Fibroblast of lung (primary cell): ENCODE measurements around the gene TMEM240. TPM values are rescaled to one million over a fixed set of nuclear protein-coding genes. Genes with fewer than 3 reads are reported as not detected.
"Not testable (repeated sequence)": the region's sequence is repeated elsewhere in the genome, so short reads cannot be mapped to it uniquely, and the experiment has no call there.

Source experiments
- DNase-seq, 2 donors: peaks; one replicate each; pipeline versions ENCODE4 v3.0.0 to v3.0.0-alpha.2; 2010; ENCODE audit warnings: low read depth in 2 of 2
- H2AFZ ChIP-seq: 2 replicates; pipeline ENCODE4 v1.5.1; 2012; ENCODE audit warnings: low read length, control low read depth, inconsistent platforms
- H3K27ac ChIP-seq: 2 replicates; pipeline ENCODE4 v1.5.1; 2011; ENCODE audit warnings: low read length, control low read depth; ENCODE audit not compliant: insufficient read depth
- H3K27me3 ChIP-seq: 2 replicates; pipeline ENCODE4 v1.5.1; 2011; ENCODE audit warnings: mild to moderate bottlenecking, low read length; ENCODE audit not compliant: control insufficient read depth, insufficient read depth
- H3K36me3 ChIP-seq: 2 replicates; pipeline ENCODE4 v1.5.1; 2011; ENCODE audit warnings: low read length; ENCODE audit not compliant: control insufficient read depth, insufficient read depth
- H3K4me1 ChIP-seq: 2 replicates; pipeline ENCODE4 v1.5.1; 2011; ENCODE audit warnings: low read length; ENCODE audit not compliant: control insufficient read depth, insufficient read depth; ENCODE audit errors: extremely low read depth
- H3K4me2 ChIP-seq: 2 replicates; pipeline ENCODE4 v1.5.1; 2011; ENCODE audit warnings: low read length, control low read depth; ENCODE audit not compliant: insufficient read depth; ENCODE audit errors: extremely low read depth
- H3K4me3 ChIP-seq, 4 experiments: fragments of 200-600 bp in 1 of 4; sonication (generic) in 1 of 4; replicated peaks in 1 of 4; 2 replicates each; pipeline ENCODE4 v1.5.1; 2011 to 2016; ENCODE audit warnings: low read length in 4 of 4, low read depth in 3 of 4, mild to moderate bottlenecking in 3 of 4, control low read depth in 2 of 4, inconsistent platforms in 1 of 4, mixed read lengths in 1 of 4; ENCODE audit not compliant: insufficient read depth in 1 of 4; ENCODE audit errors: control extremely low read depth in 1 of 4
- H3K79me2 ChIP-seq: 2 replicates; pipeline ENCODE4 v1.5.1; 2012; ENCODE audit warnings: mild to moderate bottlenecking, low read length, inconsistent platforms; ENCODE audit not compliant: control insufficient read depth, insufficient read depth
- H3K9ac ChIP-seq: 2 replicates; pipeline ENCODE4 v1.5.1; 2011; ENCODE audit warnings: mild to moderate bottlenecking, low read length, control low read depth; ENCODE audit not compliant: insufficient read depth
- H3K9me3 ChIP-seq: 2 replicates; pipeline ENCODE4 v1.5.1; 2012; ENCODE audit warnings: low read depth, low read length; ENCODE audit not compliant: control insufficient read depth, insufficient read depth
- H4K20me1 ChIP-seq: 2 replicates; pipeline ENCODE4 v1.5.1; 2011; ENCODE audit warnings: low read length; ENCODE audit not compliant: control insufficient read depth, insufficient read depth; ENCODE audit errors: extremely low read depth
- EZH2 ChIP-seq: IDR thresholded peaks from 2 replicates; pipeline ENCODE4 v1.5.1; 2012; ENCODE audit warnings: low read length, control low read depth, mild to moderate bottlenecking; ENCODE audit errors: missing control alignments
- polyA plus RNA-seq, 2 donors: library from polyadenylated mRNA; depleted of rRNA in 1 of 2; stranded (reverse) in 1 of 2; unstranded in 1 of 2; fragments of >200 nt; gene quantifications; 2 replicates each; pipeline ENCODE4 v1.2.1, GENCODE V29; 2011 to 2012; ENCODE audit warnings: missing spikeins in 1 of 2
- total RNA-seq: library from RNA; depleted of rRNA; stranded (reverse); fragments of >200 nt; gene quantifications from 2 replicates; pipeline ENCODE4 v1.2.1, GENCODE V29; 2014
- TF ChIP-seq, protein P1 (sequence below), 2 donors: IDR thresholded peaks in 1 of 2; conservative IDR thresholded peaks in 1 of 2; 1 replicate in 1 of 2; 2 replicates in 1 of 2; pipeline ENCODE4 v1.5.1; 2011 to 2012; ENCODE audit warnings: low read length in 2 of 2, control low read depth in 1 of 2, inconsistent platforms in 1 of 2, low read depth in 1 of 2, mild to moderate bottlenecking in 1 of 2

Gene TMEM240
- total and polyA plus RNA-seq, 2 donors (not counting 1 experiment from before 2014, with no cell fraction given): 1.4 to 5.4 TPM

DNA sequence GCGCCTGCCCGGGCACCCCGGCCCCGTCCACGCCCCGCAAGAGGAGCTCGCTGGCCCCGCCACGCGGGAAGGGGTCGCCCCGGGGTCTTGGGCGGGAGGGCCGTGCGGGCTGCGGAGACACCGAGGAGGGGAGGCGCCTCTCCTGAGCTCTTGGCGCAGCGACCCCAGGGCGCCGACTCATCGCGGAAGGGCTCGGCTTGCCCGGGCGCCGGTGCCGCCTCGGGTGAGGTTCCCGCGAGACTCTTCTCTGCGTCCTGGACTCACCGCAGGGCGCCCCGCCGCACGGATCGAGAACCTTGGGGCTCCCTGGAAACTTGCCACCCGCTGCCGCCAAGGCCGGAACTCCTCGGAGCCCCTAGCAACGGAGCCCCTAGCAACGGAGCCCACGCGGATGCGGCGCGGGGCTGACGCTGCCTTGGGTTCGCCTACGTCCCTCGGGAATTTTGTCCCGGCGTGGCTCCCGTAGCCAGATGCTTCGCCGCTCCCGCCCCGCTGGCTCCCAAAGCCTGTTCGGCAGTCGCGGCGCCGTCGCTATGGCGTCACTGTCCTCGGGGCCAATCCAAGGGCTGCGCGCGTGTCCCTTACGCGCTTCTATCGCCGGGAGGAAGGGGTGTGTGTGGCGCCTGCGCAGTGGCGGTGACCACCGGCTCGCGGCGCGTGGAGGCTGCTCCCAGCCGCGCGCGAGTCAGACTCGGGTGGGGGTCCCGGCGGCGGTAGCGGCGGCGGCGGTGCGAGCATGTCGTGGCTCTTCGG is 28.7 kb downstream of the TMEM240 start, which contains the start of gene ATAD3A:
Gene ATAD3A (plus strand): TSS at position 630 of the 753 bp plus-strand sequence. CDS start 107 bp downstream, at position 737.
- H2AFZ ChIP-seq: peak within 1 kb of the TSS; percentile 80
- peak within 1 kb of the TSS; percentile 99 for H3K27ac ChIP-seq
- no peak for TF ChIP-seq EZH2
- TF ChIP-seq, protein P1, sequence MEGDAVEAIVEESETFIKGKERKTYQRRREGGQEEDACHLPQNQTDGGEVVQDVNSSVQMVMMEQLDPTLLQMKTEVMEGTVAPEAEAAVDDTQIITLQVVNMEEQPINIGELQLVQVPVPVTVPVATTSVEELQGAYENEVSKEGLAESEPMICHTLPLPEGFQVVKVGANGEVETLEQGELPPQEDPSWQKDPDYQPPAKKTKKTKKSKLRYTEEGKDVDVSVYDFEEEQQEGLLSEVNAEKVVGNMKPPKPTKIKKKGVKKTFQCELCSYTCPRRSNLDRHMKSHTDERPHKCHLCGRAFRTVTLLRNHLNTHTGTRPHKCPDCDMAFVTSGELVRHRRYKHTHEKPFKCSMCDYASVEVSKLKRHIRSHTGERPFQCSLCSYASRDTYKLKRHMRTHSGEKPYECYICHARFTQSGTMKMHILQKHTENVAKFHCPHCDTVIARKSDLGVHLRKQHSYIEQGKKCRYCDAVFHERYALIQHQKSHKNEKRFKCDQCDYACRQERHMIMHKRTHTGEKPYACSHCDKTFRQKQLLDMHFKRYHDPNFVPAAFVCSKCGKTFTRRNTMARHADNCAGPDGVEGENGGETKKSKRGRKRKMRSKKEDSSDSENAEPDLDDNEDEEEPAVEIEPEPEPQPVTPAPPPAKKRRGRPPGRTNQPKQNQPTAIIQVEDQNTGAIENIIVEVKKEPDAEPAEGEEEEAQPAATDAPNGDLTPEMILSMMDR (conservative IDR thresholded peaks at IDR 0.05 in 1 of 2, IDR thresholded peaks at IDR 0.05 in 1 of 2; ENCODE audit: low read depth in 1 of 2, low read length in 2 of 2): no peak
- H3K27me3 ChIP-seq: no peaks in the 10 kb centered on the region
- H3K9ac ChIP-seq: peak within 1 kb of the TSS; percentile 99
- no peaks in the 10 kb centered on the region for H4K20me1 ChIP-seq
- H3K79me2 ChIP-seq: peaks cover 25% of the 10 kb centered on the region
- H3K4me3 ChIP-seq: peak within 1 kb of the TSS; percentile 80 to 88 (median 84)
- peaks cover 3% of the 10 kb centered on the region for H3K4me1 ChIP-seq
- DNase-seq: peak; percentile 98
- peak within 1 kb of the TSS; percentile 95 for H3K4me2 ChIP-seq
- no peaks in the 10 kb centered on the region for H3K9me3 ChIP-seq
- peaks cover 2% of the 10 kb centered on the region for H3K36me3 ChIP-seq

DNA sequence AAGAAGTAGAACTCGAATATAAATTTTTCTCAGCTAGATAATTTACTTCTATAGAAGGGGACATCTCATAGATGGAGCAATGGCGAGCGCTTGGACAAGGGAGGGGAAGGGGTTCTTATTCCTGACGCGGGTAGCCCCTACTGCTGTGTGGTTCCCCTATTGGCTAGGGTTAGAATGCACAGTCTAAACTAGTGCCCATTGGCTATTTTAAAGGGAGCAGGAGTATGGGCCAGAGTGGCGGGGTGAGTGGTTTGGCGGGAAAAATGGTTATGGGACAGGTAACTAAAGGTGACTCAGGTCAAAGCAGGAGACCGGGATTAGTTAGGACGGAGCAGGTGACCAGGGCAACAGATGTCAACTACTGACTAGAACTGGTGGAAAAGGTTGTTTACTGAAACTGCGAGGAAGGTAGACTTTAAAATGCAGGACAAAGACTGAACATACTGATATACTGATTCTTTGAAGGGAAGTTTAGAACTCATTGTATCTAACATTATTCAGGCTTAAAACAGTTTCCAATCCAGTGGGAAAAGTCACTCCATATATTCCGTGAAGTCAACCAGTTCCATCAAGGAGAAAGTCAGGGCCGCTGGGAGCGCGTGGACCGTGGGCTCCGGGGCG is 29.4 kb downstream of the TMEM240 start:
- H3K27me3 ChIP-seq: no peaks in the 10 kb centered on the region
- H3K4me3 ChIP-seq: peak overlapping the region; percentile 80 to 88 (median 84)
- peak overlapping the region; percentile 60 for H2AFZ ChIP-seq
- H3K4me2 ChIP-seq: peak overlapping the region; percentile 95
- peaks cover 25% of the 10 kb centered on the region for H3K79me2 ChIP-seq
- peaks cover 3% of the 10 kb centered on the region for H3K4me1 ChIP-seq
- H3K9ac ChIP-seq: peak overlapping the region; percentile 99
- no peaks in the 10 kb centered on the region for H3K9me3 ChIP-seq
- H4K20me1 ChIP-seq: no peaks in the 10 kb centered on the region
- H3K36me3 ChIP-seq: no peaks in the 10 kb centered on the region
- peak overlapping the region; percentile 99 for H3K27ac ChIP-seq
- peak in 1 of 2 donors; percentile 20 for DNase-seq
- TF ChIP-seq, protein P1 (conservative IDR thresholded peaks at IDR 0.05 in 1 of 2, IDR thresholded peaks at IDR 0.05 in 1 of 2; ENCODE audit: low read depth in 1 of 2, low read length in 2 of 2): no peak
- no peak for TF ChIP-seq EZH2

DNA sequence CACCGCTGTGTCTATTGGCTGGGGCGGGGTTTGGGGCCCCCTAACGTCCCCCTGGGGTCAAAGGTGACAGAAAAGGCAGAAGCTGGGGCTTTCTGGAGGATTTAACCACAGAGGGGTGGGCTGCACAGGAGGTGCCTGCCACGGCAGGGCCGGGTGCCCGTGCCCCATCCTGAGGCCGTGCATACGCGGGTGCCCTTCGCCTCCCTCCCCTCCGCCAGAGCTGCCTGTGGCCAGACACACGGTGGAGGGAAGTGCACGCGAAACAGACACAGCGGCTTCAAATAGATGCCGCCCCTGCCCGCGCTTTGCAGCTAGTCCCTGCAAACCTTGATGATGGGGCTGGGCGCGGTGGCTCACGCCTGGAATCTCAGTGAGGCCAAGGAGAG is 31.0 kb downstream of the TMEM240 start:
- not testable (repeated sequence) for DNase-seq, H2AFZ ChIP-seq, H3K27ac ChIP-seq, H3K4me3 ChIP-seq, H3K9ac ChIP-seq, H3K4me1 ChIP-seq, H4K20me1 ChIP-seq, H3K9me3 ChIP-seq, H3K27me3 ChIP-seq, H3K36me3 ChIP-seq, H3K4me2 ChIP-seq
- H3K79me2 ChIP-seq: peaks cover 12% of the 10 kb centered on the region

DNA sequence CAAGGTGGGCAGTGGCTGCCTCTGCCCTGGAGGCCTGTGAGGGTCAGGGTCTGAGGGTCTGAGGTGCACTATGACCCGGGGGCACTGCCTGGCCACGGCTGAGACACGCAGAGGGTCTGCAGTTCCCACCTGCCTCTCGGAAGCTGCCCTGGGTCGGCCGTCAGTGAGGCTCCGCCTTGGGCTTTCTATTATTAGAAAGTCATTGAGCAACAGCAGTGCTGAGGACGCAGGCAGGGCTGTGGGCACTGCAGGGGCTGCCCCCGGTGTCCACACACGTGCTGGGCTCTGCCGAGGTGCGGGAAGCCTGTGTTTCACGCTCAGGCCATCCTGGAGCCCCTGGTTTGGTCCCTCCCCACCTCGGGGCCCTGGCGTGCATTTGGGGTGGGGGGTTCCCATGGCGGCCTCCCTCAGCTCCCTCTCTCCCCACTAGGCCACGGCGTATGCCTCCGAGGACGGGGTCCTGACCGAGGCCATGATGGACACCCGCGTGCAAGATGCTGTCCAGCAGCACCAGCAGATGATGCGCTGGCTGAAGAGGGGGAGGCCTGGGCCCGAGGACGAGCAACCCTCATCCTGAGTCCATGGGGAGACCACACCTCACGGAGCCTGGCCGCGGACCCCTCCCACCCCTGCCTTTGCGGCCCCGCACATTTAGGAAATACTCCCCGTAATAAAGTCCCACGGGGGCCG is 31.5 kb downstream of the TMEM240 start:
- H3K9me3 ChIP-seq, H3K27ac ChIP-seq, DNase-seq, H4K20me1 ChIP-seq, H3K9ac ChIP-seq, H3K79me2 ChIP-seq, H3K4me2 ChIP-seq, H3K36me3 ChIP-seq, H2AFZ ChIP-seq, H3K4me3 ChIP-seq, H3K4me1 ChIP-seq, H3K27me3 ChIP-seq: not testable (repeated sequence)
